Activated T-helper 2 cell treated with anti-CD3 and anti-CD28 coated beads, Interferon-gamma antibody, Interleukin-2, Interleukin-4, amounts not matched to agents 10 μg/mL and 5 μg/mL and 100 μg/mL, durations not matched to agents 14 hours and 24 hours and 36 hours (primary cell): ENCODE measurements around the gene QTRT2. TPM values are rescaled to one million over a fixed set of nuclear protein-coding genes. Genes with fewer than 3 reads are reported as not detected.

ENCODE experiments used
- total RNA-seq: library from RNA; stranded (reverse); gene quantifications from 2 replicates; pipeline ENCODE4 v1.2.3, GENCODE V29; 2022

QTRT2 gene
- total RNA-seq, 1 donor from 2014 or later: 41.3 TPM

Other genes with a start within 250 kb of the QTRT2 start
- 0.37 and 0.87 TPM in 2 replicates for gene GRAMD1C, start 217.9 kb upstream of the QTRT2 start, total RNA-seq
- gene ZDHHC23, start 108.7 kb upstream of the QTRT2 start, total RNA-seq: 2.6 and 2.9 TPM in 2 replicates
- gene CCDC191, start 211 bp upstream of the QTRT2 start, total RNA-seq: 0.68 and 0.76 TPM in 2 replicates
- gene DRD3, start 122.3 kb downstream of the QTRT2 start, total RNA-seq: 0.11 TPM in 1 of 2 replicates, not detected in the other
- 0.64 and 0.74 TPM in 2 replicates for gene ZNF80, start 180.8 kb downstream of the QTRT2 start, total RNA-seq
- 6.3 and 6.7 TPM in 2 replicates for gene TIGIT, start 237.3 kb downstream of the QTRT2 start, total RNA-seq